ENCODE measurements around the gene CLDN18.

The CLDN18 gene

GRCh38 chr3:138027821-138028220 lies 17.9 kb downstream of the CLDN18 start:
- no peak for DNase-seq (ENCODE audit: low spot score)

GRCh38 chr3:138030734-138031280 lies 20.8 kb downstream of the CLDN18 start:
- no peak for DNase-seq (ENCODE audit: low spot score)

- no peak for DNase-seq (ENCODE audit: low spot score)
Measured at GRCh38 chr3:138031536-138031935, 21.6 kb downstream of the CLDN18 start.

GRCh38 chr3:138032567-138032966 lies 22.6 kb downstream of the CLDN18 start:
- no peak for DNase-seq (ENCODE audit: low spot score)

GRCh38 chr3:138033202-138033691 lies 23.3 kb downstream of the CLDN18 start:
- DNase-seq (ENCODE audit: low spot score) = no peak

- no peak for DNase-seq (ENCODE audit: low spot score)
Measured at GRCh38 chr3:138034918-138035317, 25.0 kb downstream of the CLDN18 start.

- DNase-seq (ENCODE audit: low spot score) = no peak
Measured at GRCh38 chr3:138036572-138036971, 26.6 kb downstream of the CLDN18 start.

- no peak for DNase-seq (ENCODE audit: low spot score)
Measured at GRCh38 chr3:138038725-138039462, 28.9 kb downstream of the CLDN18 start.

GRCh38 chr3:138042043-138042442 lies 32.1 kb downstream of the CLDN18 start:
- DNase-seq (ENCODE audit: low spot score) = no peak

GRCh38 chr3:138043266-138044029 lies 33.5 kb downstream of the CLDN18 start:
- no peak for DNase-seq (ENCODE audit: low spot score)

- DNase-seq (ENCODE audit: low spot score) = no peak
Measured at GRCh38 chr3:138046085-138046484, 36.1 kb downstream of the CLDN18 start.

GRCh38 chr3:138046955-138047354 lies 37.0 kb downstream of the CLDN18 start:
- no peak for DNase-seq (ENCODE audit: low spot score)

- no peak for DNase-seq (ENCODE audit: low spot score)
Measured at GRCh38 chr3:138047596-138048158, 37.7 kb downstream of the CLDN18 start.

GRCh38 chr3:138049157-138049919 lies 39.4 kb downstream of the CLDN18 start:
- no peak for DNase-seq (ENCODE audit: low spot score)

GRCh38 chr3:138051947-138052802 lies 42.2 kb downstream of the CLDN18 start:
- peak; percentile 40 for DNase-seq (ENCODE audit: low spot score)

GRCh38 chr3:138054057-138054456 lies 44.1 kb downstream of the CLDN18 start:
- DNase-seq (ENCODE audit: low spot score) = no peak

GRCh38 chr3:138057384-138057783 lies 47.4 kb downstream of the CLDN18 start:
- no peak for DNase-seq (ENCODE audit: low spot score)

GRCh38 chr3:138059261-138059660 lies 49.3 kb downstream of the CLDN18 start:
- no peak for DNase-seq (ENCODE audit: low spot score)

- no peak for DNase-seq (ENCODE audit: low spot score)
Measured at GRCh38 chr3:138060792-138061191, 50.8 kb downstream of the CLDN18 start.

GRCh38 chr3:138062037-138062436 lies 52.1 kb downstream of the CLDN18 start:
- DNase-seq (ENCODE audit: low spot score) = no peak

- DNase-seq (ENCODE audit: low spot score) = no peak
Measured at GRCh38 chr3:138062626-138063025, 52.7 kb downstream of the CLDN18 start.

Data from Ammon's horn (tissue), 1 donor.